ENCODE measurements around the gene TRPV5.

DNA sequence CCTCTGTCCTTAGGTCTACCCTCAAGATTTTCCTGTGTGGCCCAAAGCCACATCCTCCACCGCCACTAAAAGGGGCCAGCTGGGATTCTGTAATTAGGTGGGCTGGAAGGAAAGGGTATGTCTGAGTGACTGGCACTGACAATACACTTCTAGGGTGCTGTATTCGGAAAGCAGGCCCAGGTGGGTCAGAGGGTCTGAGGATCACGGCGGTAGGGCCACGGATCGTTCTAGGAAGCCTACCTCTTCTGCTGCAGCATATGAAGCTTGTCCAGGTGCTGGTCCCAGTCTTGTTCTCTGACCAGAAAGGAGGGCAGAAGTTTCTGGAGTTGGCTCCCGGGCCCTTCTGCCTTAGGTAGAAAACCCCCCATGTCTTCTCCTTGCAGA is 462 bp downstream of the TRPV5 start:
- TF ChIP-seq, protein P1, sequence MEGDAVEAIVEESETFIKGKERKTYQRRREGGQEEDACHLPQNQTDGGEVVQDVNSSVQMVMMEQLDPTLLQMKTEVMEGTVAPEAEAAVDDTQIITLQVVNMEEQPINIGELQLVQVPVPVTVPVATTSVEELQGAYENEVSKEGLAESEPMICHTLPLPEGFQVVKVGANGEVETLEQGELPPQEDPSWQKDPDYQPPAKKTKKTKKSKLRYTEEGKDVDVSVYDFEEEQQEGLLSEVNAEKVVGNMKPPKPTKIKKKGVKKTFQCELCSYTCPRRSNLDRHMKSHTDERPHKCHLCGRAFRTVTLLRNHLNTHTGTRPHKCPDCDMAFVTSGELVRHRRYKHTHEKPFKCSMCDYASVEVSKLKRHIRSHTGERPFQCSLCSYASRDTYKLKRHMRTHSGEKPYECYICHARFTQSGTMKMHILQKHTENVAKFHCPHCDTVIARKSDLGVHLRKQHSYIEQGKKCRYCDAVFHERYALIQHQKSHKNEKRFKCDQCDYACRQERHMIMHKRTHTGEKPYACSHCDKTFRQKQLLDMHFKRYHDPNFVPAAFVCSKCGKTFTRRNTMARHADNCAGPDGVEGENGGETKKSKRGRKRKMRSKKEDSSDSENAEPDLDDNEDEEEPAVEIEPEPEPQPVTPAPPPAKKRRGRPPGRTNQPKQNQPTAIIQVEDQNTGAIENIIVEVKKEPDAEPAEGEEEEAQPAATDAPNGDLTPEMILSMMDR (IDR thresholded peaks at IDR 0.05): no peak
- no peak for TF ChIP-seq POLR2AphosphoS5 (IDR thresholded peaks at IDR 0.05)
- no peak for TF ChIP-seq POLR2A (IDR thresholded peaks at IDR 0.05)
